Measurements from ENCODE around the gene SRRM3. TPM values are rescaled to one million over a fixed set of nuclear protein-coding genes. Genes with fewer than 3 reads are reported as not detected.

Gene SRRM3
- polyA plus RNA-seq, 1 of the 3 experiments (the other 2 are of a cell fraction) = 2.7 TPM

DNA sequence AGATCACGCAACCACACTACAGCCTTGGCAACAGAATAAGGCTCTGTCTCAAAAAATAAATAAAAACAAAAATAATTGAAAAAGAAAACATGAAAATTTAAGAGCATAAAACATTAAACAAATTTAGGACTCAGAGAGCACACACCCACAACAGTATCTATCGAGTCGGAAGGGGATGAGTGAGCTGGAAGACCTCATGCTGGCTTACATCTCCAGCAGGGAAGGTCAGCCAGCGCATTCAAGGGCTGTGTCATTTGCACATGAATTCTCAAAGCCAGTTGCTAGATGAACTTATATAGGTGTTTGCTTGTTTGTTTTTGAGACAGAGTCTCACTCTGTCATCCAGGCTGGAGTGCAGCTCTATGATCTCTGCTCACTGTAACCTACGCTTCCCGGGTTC is 50.3 kb downstream of the SRRM3 start:
- Histone ChIP-seq H3K27ac (ENCODE audit: low read depth in 2 of 2, low read length in 1 of 2) (peak overlapping the region in 1 of 2 experiments; percentile 87; a peak in 1 of 4 replicates), H3K9me2 (no peaks in the 10 kb centered on the region), H3K9ac (no peak overlapping the region), H3K36me3 (replicated peaks in 1 of 2; ENCODE audit: control insufficient read depth in 1 of 2, insufficient read depth in 2 of 2, low read length in 1 of 2) (no peaks in the 10 kb centered on the region), H3K27me3 (ENCODE audit: insufficient read depth) (no peaks in the 10 kb centered on the region), H3F3A (replicated peaks; ENCODE audit: insufficient read depth) (no peaks in the 10 kb centered on the region), H3K4me1 (ENCODE audit: control insufficient read depth in 1 of 2, insufficient read depth in 2 of 2, low read depth in 1 of 2, low read length in 1 of 2) (peaks cover 0 to 17% of the 10 kb centered on the region in 2 experiments; a peak in 1 of 4 replicates), H2AFZ (ENCODE audit: low read depth) (no peak overlapping the region), H4K20me1 (ENCODE audit: insufficient read depth) (no peaks in the 10 kb centered on the region), H3K4me3 (ENCODE audit: low read depth in 2 of 2, low read length in 1 of 2) (no peak overlapping the region), H3K9me3 (no peaks in the 10 kb centered on the region), H3K4me2 (no peak overlapping the region), H3K79me2 (ENCODE audit: insufficient read depth) (no peaks in the 10 kb centered on the region)
- no peak for TF ChIP-seq NFIC (IDR thresholded peaks at IDR 0.05; ENCODE audit: borderline replicate concordance)
- TF ChIP-seq CHD2 (IDR thresholded peaks at IDR 0.05; ENCODE audit: low read length, partially characterized antibody) = no peak
- no peak for TF ChIP-seq RXRA (IDR thresholded peaks at IDR 0.05; ENCODE audit: borderline replicate concordance, low read depth)
- TF ChIP-seq, protein P1, sequence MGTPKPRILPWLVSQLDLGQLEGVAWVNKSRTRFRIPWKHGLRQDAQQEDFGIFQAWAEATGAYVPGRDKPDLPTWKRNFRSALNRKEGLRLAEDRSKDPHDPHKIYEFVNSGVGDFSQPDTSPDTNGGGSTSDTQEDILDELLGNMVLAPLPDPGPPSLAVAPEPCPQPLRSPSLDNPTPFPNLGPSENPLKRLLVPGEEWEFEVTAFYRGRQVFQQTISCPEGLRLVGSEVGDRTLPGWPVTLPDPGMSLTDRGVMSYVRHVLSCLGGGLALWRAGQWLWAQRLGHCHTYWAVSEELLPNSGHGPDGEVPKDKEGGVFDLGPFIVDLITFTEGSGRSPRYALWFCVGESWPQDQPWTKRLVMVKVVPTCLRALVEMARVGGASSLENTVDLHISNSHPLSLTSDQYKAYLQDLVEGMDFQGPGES (IDR thresholded peaks at IDR 0.05; ENCODE audit: low read depth, low read length) = no peak
- DNase-seq = no peak
- POLR2A ChIA-PET = no interaction called here
- CTCF ChIA-PET = interaction anchor here (3.1 to 5.8 kb wide), 3 partner anchors 9 to 74 kb away, joined by 19 to 37 read pairs (median 28); partner anchors contain the start of gene SRRM3
- WGBS (ENCODE audit: low lambda C conversion rate) = 95% methylated on average over 6 of the region's 6 CpGs

- Histone ChIP-seq H3K4me1 (ENCODE audit: control insufficient read depth in 1 of 2, insufficient read depth in 2 of 2, low read depth in 1 of 2, low read length in 1 of 2) (peaks cover 0 to 15% of the 10 kb centered on the region in 2 experiments; a peak in 1 of 4 replicates), H4K20me1 (ENCODE audit: insufficient read depth) (no peaks in the 10 kb centered on the region), H3K27ac (ENCODE audit: low read depth in 2 of 2, low read length in 1 of 2) (no peak overlapping the region), H3K27me3 (ENCODE audit: insufficient read depth) (no peaks in the 10 kb centered on the region), H3K9me3 (no peaks in the 10 kb centered on the region), H3K9ac (no peak overlapping the region), H3F3A (replicated peaks; ENCODE audit: insufficient read depth) (no peaks in the 10 kb centered on the region), H3K4me2 (no peak overlapping the region), H3K4me3 (ENCODE audit: low read depth in 2 of 2, low read length in 1 of 2) (no peak overlapping the region), H3K9me2 (no peaks in the 10 kb centered on the region), H3K79me2 (ENCODE audit: insufficient read depth) (no peaks in the 10 kb centered on the region), H3K36me3 (replicated peaks in 1 of 2; ENCODE audit: control insufficient read depth in 1 of 2, insufficient read depth in 2 of 2, low read length in 1 of 2) (no peaks in the 10 kb centered on the region), H2AFZ (ENCODE audit: low read depth) (no peak overlapping the region)
- DNase-seq = no peak
- ChIA-PET POLR2A (interaction anchor here (1.1 kb wide), 1 partner anchor 31 kb away, joined by 3 read pairs; no protein-coding TSS in a partner anchor), CTCF (interaction anchor here (0.8 to 2.7 kb wide), 6 partner anchors 8 to 77 kb away, joined by 3 to 26 read pairs (median 8); partner anchors contain the start of gene SRRM3)
- no peak for TF ChIP-seq MXI1 (IDR thresholded peaks at IDR 0.05; ENCODE audit: low read depth, low read length)
- TF ChIP-seq, protein P2, sequence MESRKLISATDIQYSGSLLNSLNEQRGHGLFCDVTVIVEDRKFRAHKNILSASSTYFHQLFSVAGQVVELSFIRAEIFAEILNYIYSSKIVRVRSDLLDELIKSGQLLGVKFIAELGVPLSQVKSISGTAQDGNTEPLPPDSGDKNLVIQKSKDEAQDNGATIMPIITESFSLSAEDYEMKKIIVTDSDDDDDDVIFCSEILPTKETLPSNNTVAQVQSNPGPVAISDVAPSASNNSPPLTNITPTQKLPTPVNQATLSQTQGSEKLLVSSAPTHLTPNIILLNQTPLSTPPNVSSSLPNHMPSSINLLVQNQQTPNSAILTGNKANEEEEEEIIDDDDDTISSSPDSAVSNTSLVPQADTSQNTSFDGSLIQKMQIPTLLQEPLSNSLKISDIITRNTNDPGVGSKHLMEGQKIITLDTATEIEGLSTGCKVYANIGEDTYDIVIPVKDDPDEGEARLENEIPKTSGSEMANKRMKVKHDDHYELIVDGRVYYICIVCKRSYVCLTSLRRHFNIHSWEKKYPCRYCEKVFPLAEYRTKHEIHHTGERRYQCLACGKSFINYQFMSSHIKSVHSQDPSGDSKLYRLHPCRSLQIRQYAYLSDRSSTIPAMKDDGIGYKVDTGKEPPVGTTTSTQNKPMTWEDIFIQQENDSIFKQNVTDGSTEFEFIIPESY (IDR thresholded peaks at IDR 0.05; ENCODE audit: borderline replicate concordance, low read depth) = no peak
- no peak for TF ChIP-seq RXRA (IDR thresholded peaks at IDR 0.05; ENCODE audit: borderline replicate concordance, low read depth)
- TF ChIP-seq RFX5 (IDR thresholded peaks at IDR 0.05; ENCODE audit: low read length) = no peak
- WGBS (ENCODE audit: low lambda C conversion rate) = 84% methylated on average over 4 of the region's 4 CpGs
Observed at GRCh38 chr7:76254781-76255180, 53.1 kb downstream of the SRRM3 start.
